NCI-H82 treated with DMSO at 0.1 percent for 48 hours (cell line): ENCODE measurements around the gene DENND1A.

Source experiments
- DNase-seq: peaks from one replicate; lab custom pipeline; 2025; ENCODE audit not compliant: unreplicated experiment; lab: John Stamatoyannopoulos, UW

Gene DENND1A

DNA sequence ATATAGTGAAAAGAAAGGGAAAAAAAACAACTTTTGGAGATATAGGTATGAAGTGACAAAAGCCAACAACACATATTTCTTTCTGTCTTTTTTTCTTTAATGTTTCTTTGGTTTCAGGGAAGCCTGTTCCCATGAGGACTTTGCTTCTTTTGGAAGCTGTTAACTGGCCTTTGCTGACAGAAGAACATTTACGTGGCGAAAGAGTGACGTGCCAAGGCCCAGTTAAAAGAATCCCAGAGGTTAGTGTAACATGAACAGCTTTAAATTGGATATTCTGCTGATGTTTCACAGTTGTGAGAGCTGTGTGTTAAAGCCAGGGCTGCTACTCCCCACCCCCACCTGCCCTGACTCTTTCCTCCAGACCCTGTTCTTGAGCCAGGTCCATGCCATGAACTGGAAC, 298.1 kb downstream of the DENND1A start:
- DNase-seq: no peak

DNA sequence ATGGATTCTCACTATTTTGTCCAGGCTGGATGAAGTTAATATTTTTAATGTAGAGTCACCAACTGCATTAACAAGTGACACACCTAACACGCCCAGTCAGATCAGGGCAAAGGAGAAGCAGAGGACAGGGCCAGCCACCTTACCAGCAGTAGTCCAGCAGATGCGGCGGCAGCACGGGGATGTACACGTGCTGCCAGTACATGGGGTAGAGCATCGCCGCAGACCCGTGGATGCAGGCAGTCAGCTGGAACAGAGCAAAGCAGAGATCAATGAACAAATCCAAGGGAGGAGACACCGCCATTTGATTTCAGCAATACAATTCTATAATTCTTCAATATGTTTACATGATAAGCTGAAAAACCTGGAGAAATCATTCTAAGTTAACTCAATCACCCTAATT, 299.7 kb downstream of the DENND1A start:
- DNase-seq: no peak

DNA sequence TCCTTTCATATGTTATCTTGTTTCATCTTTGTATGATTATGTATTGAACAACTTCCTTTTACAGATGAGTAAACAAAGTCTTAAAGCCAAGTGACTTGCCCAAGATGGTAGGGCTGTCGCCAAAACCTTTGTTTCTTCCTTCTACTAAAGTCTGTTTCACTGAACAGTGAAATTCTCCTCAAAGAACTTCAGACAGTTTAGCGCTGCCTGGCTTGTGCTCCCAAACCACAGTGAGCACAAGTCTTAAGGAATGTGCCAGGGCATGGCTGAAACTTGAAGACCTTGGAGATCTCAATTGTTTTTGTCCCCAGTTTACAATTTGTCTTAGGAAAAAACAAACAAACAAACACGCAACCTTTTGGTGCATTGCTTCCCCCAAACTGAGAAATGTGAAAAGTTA, 300.4 kb downstream of the DENND1A start:
- DNase-seq: no peak

DNA sequence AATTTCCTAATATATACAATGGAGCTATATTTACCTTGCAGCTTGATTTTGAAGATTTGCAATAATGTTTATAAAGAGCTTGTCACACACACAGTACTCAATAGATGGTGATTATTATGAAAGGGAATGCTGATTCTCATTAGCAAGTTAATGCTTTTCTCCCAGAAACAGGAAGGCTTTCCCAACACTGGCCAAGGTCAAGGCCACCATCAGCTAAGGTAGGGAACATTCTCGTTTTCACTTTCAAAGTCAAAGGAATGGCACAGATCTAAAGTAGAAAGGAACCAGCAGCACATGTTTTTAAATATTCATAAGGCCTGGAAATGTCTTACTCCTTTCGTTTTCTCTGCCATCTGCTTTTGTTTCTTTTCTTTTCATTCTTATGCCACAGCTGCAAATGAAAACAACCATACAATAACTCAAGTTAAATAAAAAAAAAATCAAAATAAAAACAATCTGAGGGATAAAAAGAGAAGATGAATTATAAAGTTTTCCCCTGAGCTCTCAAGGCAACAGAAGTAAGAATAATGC, 307.1 kb downstream of the DENND1A start:
- DNase-seq: no peak

DNA sequence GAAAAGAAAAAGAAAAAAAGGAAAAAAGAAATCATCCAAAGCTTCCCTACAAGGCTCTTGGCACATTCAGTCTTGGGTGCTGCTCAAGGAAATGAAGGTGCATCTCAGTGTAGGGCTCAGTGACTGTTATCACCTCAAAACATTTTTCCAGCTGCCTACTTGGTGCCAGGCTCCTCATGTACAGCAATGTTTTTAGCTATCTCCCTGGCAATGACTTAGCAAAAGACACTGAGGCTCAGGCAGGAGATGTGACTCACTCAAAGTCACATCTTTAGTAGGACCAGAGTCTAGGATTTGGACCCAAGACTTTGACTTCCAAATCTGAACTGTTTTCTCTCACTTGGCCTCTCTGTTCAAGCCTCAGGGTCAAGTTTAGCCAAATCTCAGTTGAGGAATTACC, 309.7 kb downstream of the DENND1A start:
- no peak for DNase-seq

DNA sequence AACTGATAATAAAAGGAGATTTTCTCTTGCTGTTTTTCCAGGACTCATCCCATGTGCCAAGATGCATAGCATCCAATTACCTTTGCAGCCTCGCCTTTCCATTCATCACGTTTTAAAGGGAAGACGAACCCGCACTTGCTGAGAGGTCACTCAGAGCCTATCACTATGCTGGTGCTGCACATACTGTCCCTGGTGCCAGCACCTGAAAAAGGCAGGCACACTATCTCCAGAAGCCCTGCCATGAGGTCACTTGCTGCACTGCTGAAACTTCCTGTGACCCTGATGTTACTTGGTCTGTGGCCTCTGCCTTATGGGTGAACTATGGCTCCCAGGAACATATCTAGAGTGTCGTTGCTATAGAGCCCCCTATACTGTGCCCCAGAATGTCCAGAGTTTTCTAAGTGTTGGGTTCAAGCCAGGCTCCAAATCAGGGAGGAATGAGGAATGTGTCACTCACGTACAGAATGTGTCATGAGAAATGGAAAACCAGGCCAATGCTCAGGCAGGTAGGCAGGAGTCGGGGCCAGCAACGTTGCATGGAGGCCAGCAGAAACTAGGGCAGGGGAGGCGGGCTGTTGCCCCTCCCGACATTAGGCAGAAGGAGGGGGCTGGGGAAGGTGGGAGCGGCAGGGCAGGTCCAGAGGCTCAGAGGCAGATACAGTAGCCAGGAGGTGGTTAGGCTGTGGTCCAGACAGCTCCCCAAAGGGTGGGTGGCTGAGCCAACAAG, 311.8 kb downstream of the DENND1A start:
- no peak for DNase-seq

DNA sequence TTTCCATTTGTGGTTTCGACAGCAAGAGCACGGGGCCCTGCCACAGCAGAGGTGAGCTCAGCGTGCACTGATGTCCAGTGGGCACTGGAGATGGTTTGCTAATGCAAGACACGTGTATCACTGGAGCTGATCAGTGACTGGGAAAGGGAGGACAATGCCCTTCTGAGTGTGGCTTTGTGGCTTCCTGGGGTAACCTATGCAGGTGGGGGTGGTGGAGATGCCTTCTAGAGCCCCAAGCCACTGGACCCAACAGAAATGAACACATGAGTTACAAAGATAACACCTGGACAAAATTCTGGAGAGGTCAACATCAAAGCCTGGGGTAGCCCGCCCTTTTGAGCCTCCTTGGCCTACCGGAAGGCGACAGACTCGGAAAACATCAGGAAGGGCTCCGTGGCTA, 312.6 kb downstream of the DENND1A start:
- no peak for DNase-seq

DNA sequence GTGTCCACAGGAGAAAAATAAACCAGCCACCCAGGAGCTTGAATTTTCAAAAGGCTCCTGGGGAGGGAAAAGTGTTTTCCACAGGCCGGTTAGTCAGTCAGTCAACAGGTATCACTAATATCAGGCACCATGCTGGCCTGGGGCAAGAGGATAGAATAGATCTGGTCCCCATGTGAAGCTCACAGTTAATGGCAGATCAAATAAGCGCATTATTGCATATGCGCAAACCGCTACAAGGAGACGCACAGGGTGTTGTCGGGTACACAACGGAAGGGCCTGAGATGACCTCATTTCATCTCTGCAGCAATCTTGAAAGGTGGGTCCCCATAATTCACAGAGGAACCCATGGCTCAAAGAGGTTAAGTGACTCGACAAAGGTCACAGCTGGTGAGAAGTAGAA, 313.2 kb downstream of the DENND1A start:
- no peak for DNase-seq

DNA sequence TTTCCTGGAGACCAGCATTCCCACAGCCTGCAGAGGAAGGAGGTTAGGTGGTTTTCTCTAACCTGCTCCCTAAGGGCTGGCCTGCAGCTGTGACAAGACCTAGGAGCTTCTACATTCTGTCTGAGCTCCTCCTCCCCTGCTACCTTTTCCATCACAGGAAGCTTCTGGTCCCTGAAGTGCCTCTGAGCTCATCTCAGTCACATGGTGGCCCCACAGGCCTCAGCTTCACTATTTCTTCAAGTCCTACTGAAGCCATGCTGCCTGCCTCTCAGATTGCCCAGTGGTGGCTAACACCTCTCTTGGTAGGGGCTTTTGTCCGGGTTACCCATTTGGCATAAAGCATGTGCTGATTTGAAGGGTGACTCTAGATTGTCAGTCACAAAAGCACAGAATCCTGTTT, 314.5 kb downstream of the DENND1A start:
- DNase-seq: no peak

DNA sequence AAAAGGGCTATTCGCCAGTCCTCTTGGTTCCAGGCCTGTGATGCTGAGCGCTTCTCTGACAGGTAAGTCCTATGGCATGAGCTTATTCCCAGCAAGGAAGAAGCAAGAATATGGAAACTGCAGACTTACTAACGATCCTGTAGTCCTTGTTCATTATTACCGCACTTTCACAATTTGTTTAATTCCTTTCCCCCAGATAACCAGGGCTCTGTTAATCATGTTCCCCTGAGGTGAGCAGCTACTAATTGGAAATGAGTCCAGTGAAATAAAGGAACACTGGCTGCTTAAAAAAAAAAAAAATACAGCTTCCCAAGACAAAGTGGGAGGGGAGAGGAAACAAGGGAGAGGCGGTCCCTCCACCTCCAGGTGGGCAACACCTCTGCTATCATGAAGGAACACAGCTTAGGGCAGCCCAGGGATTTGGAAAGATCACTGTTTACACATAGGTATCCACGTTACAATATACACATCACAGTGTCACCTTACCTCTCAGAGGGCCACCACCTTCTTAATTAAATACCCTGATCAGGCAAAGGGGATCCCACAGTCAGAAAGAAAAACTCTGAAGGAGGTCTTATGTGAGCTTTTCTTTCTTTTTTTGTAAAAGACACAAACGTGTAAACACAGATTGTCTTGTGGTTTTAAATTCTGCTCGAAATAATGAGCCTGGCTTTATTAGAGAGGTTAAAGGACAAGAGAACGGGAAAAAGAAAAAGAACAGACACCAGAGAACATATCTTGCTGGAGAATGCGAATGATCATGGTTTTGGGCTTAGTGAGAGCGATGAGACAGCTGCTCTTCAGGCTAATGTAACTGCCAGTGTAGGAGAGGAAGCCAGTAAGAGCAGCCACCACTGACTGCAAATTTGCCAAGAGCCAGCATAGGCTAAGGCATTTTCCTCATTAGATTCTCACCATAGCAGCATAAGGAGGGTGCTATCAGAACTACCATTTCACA, 315.3 kb downstream of the DENND1A start:
- no peak for DNase-seq

DNA sequence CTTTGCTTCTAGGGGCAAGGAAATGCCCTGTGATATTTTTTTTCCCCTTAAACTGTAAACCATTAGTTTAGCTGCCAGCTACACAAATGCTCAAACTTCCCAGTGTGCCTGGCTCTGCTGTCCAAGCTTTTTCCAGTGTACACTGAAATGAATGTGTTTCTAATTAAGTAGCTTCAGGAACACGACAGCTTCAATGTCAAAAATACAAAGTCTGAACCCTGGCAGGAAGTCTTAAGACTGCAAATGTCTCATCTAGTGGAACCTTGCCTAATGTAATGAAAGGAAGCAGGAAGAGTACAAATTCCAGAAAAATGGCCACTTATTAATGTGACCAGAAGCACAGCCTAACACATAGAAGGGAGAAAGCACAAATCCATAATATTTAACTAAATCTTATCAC, 318.7 kb downstream of the DENND1A start:
- DNase-seq: no peak

DNA sequence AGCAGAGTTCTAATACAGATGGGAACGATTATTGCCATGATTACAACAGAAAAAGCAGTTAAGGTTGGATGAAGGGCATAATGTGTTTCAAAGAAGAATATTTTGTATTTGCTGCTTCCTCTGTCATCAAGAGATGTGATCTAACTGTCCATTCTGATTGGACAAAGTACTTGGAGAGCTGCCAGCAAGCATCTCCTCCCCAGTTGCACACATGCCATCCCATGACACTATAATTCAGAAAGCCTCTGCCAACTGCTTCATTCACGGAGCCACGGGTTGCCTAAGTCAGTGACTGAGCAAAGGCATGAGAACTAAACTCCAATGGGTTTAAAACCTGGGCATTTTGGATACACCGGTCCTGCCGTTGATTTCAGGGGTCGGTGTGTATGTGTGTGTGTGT, 320.1 kb downstream of the DENND1A start:
- DNase-seq: no peak

DNA sequence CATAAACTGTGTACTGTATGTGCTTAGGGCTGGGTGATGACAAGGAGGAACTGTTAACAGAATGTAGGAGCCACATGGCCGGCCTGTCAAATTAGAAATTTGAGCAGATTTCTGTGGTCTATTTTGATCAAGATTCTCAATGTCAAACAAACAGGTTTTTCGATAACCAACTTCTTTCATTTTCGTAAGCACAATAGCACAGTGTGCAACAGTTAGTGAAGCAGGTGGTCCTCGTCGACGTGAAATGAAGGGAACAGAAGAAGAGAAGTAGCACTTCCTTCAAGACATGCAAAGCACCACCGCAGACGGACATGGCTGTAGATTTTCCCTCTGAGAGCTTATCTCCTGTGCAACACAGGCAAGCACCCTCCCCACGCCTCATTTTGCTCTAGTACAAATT, 321.8 kb downstream of the DENND1A start:
- no peak for DNase-seq

DNA sequence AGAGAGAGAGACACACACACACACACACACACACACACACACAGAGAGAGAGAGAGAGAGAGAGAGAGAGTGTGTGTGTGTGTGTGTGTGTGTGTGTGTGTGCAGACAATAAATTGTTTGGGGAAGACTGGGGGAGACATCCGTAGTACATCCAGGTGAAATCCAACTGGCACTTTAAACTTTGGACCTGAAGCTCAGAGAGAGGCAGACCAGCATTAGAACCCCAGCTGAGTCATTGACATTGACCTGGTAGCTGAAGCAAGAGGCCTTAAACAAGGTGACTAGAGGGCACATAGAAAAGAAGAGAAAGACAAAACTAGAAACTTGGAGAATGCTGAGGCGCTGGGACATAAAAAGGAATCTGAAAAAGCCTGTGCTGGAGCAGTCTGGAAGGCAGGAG, 322.4 kb downstream of the DENND1A start:
- no peak for DNase-seq

DNA sequence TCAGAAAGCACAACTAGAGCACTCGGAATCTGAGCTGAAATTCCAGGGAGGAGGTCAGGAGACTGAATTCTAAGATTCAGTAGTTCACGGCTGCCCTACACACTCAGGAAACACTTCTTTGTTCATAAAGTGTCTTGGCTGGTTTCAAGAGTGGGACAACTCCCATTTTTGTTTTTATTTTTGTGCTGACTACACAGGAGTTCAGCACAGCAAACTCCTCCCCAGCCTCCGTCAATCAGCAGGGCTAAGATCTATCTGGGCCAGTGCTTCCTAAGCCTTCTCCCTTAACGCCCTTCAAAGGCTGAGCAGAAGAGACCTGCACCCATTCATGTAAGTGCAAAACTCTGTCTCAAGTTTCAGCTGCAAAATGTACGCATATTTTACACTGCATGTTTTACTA, 323.8 kb downstream of the DENND1A start:
- DNase-seq: no peak

DNA sequence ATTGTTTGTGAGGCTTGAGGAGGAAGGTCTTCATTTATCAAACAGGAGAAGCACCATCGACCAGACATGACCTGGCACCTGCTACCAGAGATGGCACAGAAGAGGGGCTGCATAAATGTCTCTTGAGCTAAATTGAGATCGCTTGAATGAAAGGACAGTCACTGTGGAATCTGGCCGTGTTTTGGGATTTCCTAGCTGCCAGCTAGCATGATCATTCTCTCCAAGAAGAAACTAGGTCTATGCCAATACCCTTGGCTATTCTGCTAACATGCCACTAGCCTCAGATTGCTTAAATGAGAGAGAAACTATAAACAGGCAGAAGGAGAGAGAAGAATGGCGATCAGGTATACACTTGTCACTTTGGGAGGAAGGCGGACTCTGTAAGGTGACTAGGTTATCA, 324.6 kb downstream of the DENND1A start:
- DNase-seq: no peak

DNA sequence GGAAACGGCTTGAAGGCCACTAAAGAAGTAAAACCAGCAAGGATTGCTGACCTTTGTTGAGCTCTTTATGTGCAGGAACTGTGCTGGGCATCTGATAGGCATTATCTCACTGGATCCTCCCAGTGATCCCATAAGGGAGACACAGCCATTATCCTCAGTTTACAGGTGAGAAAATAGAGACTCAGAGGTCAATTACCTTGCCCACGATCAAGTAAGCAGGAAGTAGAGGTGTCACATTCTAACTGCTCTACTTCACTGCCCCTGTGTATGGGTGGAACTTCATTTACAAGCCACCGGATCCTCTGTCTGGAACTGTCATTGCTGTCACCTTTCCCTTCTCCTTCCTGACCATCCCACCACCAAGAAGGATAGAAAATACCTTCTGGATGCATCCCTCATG, 325.1 kb downstream of the DENND1A start:
- DNase-seq: no peak

DNA sequence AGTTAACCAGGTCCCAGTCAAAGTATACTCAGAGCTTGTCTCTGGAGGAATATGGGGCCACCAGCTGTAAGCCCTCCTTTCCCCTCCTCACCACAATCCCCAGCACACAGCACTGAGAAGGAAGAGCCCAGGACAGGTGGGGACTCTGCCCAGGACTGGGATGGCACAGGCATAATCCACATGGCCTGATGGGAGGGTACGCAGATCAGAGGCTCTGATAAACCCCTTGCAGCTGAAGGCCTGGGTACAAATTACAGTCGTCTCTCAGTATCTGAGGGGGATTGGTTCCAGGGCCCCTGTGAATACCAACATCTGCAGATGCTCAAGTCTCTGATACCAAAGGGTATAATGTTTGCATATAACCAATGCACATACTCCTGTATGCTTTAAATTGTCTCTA, 328.1 kb downstream of the DENND1A start:
- no peak for DNase-seq

DNA sequence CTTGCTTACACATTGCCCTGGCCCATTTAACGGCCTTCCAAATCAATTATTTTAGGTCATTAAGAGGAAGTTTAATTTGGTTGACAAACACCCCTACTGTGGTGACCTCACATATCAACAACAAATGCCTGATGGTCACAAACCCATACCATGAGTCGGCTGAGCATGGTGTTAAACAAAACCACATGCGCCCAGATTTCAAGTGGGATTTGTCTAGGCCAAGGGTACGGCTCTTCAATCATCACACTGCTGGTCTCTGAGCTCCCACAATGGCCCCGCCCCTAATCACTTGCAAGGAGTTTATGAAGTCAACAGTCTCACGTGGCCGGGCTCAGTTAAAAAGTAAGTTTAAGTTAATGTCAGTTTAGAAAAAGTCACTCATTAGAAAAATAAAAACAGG, 330.1 kb downstream of the DENND1A start:
- no peak for DNase-seq

DNA sequence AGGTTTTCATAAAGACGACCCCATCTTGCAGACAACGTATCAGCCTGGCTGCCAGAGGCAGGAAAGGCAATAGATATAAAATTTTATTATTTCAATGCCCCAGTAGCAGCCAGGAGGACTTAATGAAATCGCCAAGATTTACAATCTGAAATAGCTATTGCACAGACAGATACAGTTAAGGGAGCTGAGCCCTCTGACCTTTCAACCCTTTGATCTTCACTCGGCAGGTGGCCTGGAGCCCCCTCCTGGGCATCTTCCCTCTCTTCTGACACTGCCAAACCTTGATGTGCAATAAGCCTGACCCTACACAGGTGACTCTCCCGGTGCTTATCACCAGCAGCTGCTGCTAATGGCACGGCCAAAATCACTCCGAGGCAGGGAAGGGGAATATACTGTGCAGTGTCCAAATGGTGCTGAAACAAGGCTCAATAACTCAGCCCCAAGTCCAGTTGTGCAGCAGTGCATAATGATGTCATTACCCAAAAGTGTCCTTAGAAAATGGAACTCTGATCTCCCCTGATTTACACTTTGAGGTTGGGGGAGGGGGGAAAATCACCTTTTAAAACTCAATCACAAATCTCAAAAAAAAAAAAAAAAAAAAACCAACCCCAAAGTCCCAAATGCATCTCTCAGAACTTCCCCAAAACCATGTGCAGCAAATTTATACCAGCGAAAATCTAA, 331.9 kb downstream of the DENND1A start:
- no peak for DNase-seq

DNA sequence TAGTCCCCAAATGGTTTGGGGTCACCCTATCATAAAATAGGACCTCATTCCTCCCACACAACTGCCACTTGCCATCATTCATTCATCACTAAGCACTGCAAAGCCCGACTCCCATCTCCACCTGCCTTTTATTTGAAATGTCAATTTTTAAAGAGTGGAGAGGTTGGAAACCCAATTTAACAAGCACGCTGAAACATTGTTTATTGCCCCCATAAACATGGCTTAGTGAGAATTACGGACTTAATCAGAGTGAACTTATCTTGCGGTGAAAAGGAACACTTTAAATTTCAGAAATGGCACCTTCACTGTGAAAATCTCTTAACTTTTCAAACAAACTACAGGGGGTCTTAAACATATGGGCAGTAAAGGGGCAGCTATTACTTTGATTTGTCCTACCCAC, 332.9 kb downstream of the DENND1A start:
- no peak for DNase-seq

DNA sequence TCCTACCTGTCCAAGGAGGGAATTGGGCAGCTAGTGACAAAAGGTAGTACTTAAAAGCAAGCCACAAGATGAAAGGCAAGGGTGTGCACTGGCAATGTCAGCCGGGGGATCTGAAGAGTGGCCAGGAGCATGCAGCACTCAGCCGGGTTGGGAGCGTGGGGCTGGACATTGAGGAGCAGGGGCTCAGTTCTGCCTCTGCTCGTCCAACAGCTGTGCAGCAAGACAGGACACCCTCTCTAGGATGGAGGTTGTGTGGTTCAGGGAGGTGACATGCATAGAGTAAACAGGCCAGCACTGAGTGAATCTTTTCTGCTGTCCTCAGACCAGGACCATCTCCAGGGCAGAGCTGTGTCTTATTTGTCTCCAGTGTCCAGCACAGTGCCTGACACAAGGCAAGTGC, 338.6 kb downstream of the DENND1A start:
- no peak for DNase-seq
